Measurements from ENCODE around the gene IRF2BP2.

GRCh38 chr1:234585330-234586055 lies 24.5 kb downstream of the IRF2BP2 start:
- TF ChIP-seq POLR2A (IDR thresholded peaks at IDR 0.05; ENCODE audit: low read depth, low read length) (no peak), TAF1 (IDR thresholded peaks at IDR 0.05; ENCODE audit: borderline replicate concordance, low read depth, low read length) (no peak)
